ENCODE results near the gene LSP1. TPM values are rescaled to one million over a fixed set of nuclear protein-coding genes. Genes with fewer than 3 reads are reported as not detected.
"Not testable (repeated sequence)": the region's sequence is repeated elsewhere in the genome, so short reads cannot be mapped to it uniquely, and the experiment has no call there.

Gene LSP1
- total RNA-seq, 1 donor from 2014 or later = not detected

DNA sequence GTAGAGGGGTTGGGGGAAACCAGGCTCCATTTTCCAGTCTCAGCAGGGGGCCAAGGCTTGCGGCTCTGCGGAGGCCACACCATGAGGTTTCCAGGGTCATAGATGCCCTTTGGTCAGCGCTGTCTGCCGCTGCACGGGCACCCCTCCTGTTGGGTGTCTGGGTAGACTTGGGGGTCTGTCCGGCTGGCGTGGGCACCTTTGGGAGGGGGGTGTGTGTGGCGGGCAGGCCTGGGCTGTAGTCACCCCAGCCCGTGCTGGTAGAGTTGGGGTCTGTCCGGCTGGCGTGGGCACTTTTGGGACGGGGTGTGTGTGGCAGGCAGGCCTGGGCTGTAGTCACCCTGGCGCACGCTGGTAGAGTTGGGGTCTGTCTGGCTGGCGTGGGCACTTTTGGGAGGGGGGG lies 18.6 kb downstream of the LSP1 start:
- peaks cover 14% of the 10 kb centered on the region for H3K27me3 Mint-ChIP-seq (ENCODE audit: unreplicated experiment)
- H3K27ac Mint-ChIP-seq (ENCODE audit: unreplicated experiment) = no peak overlapping the region
- no peak overlapping the region for H3K4me3 Mint-ChIP-seq (ENCODE audit: unreplicated experiment)
- no peaks in the 10 kb centered on the region for H3K36me3 Mint-ChIP-seq (ENCODE audit: low read depth, unreplicated experiment)
- no peaks in the 10 kb centered on the region for H3K9me3 Mint-ChIP-seq (ENCODE audit: unreplicated experiment)
- no peaks in the 10 kb centered on the region for H3K4me1 Mint-ChIP-seq (ENCODE audit: unreplicated experiment)
- no peak for DNase-seq (ENCODE audit: low spot score)
- no peak for TF ChIP-seq CTCF (IDR thresholded peaks at IDR 0.05; ENCODE audit: unreplicated experiment)

DNA sequence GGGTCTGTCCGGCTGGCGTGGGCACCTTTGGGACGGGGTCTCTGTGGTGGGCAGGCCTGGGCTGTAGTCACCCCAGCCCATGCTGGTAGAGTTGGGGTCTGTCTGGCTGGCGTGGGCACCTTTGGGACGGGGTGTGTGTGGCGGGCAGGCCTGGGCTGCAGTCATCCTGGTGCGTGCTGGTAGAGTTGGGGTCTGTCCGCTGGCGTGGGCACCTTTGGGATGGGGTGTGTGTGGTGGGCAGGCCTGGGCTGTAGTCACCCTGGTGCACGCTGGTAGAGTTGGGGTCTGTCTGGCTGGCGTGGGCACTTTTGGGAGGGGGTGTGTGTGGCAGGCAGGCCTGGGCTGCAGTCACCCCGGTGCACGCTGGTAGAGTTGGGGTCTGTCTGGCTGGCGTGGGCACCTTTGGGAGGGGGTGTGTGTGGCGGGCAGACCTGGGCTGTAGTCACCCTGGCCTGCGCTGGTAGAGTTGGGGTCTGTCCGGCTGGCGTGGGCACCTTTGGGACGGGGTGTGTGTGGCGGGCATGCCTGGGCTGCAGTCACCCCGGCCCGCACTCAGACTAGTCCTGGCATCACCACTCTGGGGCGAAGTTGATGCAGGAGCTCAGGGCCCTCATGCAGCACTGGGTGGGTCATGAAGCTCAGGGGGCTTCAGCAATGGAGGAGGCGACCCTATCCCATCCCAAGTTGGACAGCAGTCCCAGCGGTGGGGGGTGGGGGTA lies 19.5 kb downstream of the LSP1 start:
- no peak for TF ChIP-seq CTCF (IDR thresholded peaks at IDR 0.05; ENCODE audit: unreplicated experiment)
- Mint-ChIP-seq H3K27me3 (ENCODE audit: unreplicated experiment) (peaks cover 14% of the 10 kb centered on the region), H3K27ac (ENCODE audit: unreplicated experiment) (no peak overlapping the region), H3K4me3 (ENCODE audit: unreplicated experiment) (no peak overlapping the region), H3K9me3 (ENCODE audit: unreplicated experiment) (no peaks in the 10 kb centered on the region), H3K36me3 (ENCODE audit: low read depth, unreplicated experiment) (no peaks in the 10 kb centered on the region), H3K4me1 (ENCODE audit: unreplicated experiment) (no peaks in the 10 kb centered on the region)
- DNase-seq (ENCODE audit: low spot score) = no peak

- Mint-ChIP-seq H3K36me3 (ENCODE audit: low read depth, unreplicated experiment) (no peaks in the 10 kb centered on the region), H3K27ac (ENCODE audit: unreplicated experiment) (no peak overlapping the region), H3K4me1 (ENCODE audit: unreplicated experiment) (no peaks in the 10 kb centered on the region), H3K27me3 (ENCODE audit: unreplicated experiment) (peaks cover 14% of the 10 kb centered on the region), H3K4me3 (ENCODE audit: unreplicated experiment) (no peak overlapping the region), H3K9me3 (ENCODE audit: unreplicated experiment) (no peaks in the 10 kb centered on the region)
- TF ChIP-seq CTCF (IDR thresholded peaks at IDR 0.05; ENCODE audit: unreplicated experiment) = no peak
- no peak for DNase-seq (ENCODE audit: low spot score)
These were observed 20.3 kb downstream of the LSP1 start for GRCh38 chr11:1873048-1873812.

- not testable (repeated sequence) for H3K36me3 Mint-ChIP-seq (ENCODE audit: low read depth, unreplicated experiment); DNase-seq (ENCODE audit: low spot score); H3K27ac Mint-ChIP-seq (ENCODE audit: unreplicated experiment); H3K4me3 Mint-ChIP-seq (ENCODE audit: unreplicated experiment); H3K4me1 Mint-ChIP-seq (ENCODE audit: unreplicated experiment); H3K9me3 Mint-ChIP-seq (ENCODE audit: unreplicated experiment)
- peaks cover 14% of the 10 kb centered on the region for H3K27me3 Mint-ChIP-seq (ENCODE audit: unreplicated experiment)
These were observed 20.9 kb downstream of the LSP1 start for GRCh38 chr11:1873813-1874150.

GRCh38 chr11:1874441-1875092 lies 21.7 kb downstream of the LSP1 start:
- not testable (repeated sequence) for H3K27ac Mint-ChIP-seq (ENCODE audit: unreplicated experiment); H3K36me3 Mint-ChIP-seq (ENCODE audit: low read depth, unreplicated experiment); H3K9me3 Mint-ChIP-seq (ENCODE audit: unreplicated experiment); DNase-seq (ENCODE audit: low spot score); H3K4me3 Mint-ChIP-seq (ENCODE audit: unreplicated experiment); H3K4me1 Mint-ChIP-seq (ENCODE audit: unreplicated experiment)
- peaks cover 12% of the 10 kb centered on the region for H3K27me3 Mint-ChIP-seq (ENCODE audit: unreplicated experiment)
